HG03159 (cell line): Measurements from ENCODE around the gene XPC.
A peak's percentile ranks its signal among the peaks of the same experiment; 100 is the strongest.
"Not testable (repeated sequence)": the region's sequence is repeated elsewhere in the genome, so short reads cannot be mapped to it uniquely, and the experiment has no call there.

Source experiments
- ATAC-seq: cut with Tn5 transposase; IDR thresholded peaks from one replicate; pipeline ENCODE4 v1.9.1; 2021; ENCODE audit warnings: mild to moderate bottlenecking, moderate library complexity; ENCODE audit not compliant: unreplicated experiment

XPC gene

GRCh38 chr3:14178247-14179113, at the start of gene XPC, which contains the start of gene LSM3:
Gene XPC (minus strand): TSS chr3:14178601. CDS start chr3:14178568, 33 bp downstream.
Gene LSM3 (plus strand): TSS chr3:14178817. CDS start chr3:14178861, 44 bp downstream.
- peak; percentile 94 for ATAC-seq

DNA sequence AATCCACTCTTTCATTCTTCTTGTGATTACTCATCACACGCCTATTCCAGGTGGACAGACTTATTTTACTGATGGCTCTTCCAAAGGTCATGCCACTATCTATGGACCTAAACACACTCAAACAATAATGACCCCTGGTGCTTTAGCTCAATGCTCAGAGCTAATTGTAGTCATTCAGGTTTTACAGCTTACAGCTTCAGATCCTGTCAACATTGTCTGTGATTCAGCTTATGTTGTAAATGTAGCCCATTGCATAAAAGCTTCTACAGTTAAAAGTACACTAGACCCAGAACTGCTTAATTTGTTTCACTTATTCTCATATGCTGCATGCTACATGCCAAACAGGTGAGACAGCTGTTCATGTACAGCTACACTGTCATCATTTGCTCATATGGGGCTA, 49.5 kb upstream of the XPC start:
- no peak for ATAC-seq

DNA sequence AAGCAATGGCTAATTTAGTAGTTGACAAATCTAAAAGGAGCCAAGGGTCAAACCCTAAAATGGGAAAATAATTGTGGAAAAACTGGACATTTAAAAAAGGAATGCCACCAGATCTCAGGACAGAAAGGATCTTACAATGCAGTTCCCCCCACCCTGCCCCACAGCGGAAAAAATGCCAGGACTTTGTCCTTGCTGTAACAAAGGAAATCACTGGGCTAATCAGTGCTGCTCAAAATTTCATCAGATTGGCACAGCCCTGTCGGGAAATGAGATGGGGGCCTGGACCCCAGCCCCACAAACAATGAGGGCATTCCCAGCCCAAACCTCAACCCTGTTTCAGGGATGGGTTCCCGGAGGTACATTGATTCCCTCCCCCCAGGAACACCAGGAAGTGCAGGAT, 48.0 kb upstream of the XPC start:
- ATAC-seq: not testable (repeated sequence)

GRCh38 chr3:14225421-14225820, 47.0 kb upstream of the XPC start:
- ATAC-seq: no peak

- ATAC-seq: no peak
Measured at GRCh38 chr3:14224895-14225294, 46.5 kb upstream of the XPC start.

DNA sequence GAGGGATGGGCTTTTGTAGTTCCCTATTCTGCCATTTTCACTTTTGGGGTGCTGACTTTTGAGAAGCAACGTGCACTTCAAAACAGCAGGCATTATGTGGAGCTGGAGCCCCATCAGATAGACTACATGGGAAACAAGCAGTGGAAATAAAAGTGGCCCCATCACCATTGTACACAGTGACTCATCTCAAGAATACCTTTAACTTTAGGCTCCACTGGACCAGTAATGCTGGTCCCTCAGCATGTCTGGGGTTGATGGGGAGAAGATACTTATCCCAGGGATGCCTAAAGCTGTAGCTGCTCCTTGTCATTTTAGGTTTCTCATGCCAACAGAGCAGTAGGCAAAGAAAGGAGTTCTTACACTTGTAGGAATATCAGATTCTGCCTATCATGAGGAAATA, 45.2 kb upstream of the XPC start:
- no peak for ATAC-seq

DNA sequence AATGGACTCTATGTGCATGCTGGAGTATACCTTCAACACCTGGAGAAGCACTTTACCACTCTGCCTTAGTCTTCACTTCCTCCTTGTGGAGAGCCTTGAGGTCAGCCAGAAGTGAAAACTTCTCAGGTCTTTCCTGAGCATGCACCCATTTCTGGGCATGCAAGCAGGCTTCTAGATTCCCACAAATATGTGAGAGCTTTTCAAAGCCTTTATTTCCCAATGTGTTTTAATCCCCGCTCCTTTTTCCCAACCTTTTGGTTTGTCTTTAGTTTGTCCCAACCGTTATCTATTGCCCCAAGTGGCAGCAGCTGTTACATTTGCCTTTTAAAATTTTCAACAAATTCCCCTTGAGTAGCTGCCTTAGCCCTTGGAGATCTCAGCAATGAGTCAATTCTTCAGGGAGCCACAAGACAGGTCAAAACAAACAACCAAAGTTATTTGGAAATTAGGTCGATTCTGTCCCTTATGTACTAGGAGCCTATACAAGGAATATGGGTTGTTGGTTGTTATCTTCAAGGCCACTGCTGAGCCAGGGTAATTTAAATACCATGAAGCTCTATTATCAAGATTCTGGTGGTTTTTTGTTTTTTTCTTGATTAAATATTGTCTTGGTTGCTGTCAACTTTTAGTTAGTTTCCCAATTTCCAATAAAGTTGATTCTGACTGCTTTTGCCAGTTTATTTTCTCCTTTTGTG, 44.6 kb upstream of the XPC start:
- ATAC-seq: no peak

GRCh38 chr3:14222457-14222856, 44.1 kb upstream of the XPC start:
- no peak for ATAC-seq

DNA sequence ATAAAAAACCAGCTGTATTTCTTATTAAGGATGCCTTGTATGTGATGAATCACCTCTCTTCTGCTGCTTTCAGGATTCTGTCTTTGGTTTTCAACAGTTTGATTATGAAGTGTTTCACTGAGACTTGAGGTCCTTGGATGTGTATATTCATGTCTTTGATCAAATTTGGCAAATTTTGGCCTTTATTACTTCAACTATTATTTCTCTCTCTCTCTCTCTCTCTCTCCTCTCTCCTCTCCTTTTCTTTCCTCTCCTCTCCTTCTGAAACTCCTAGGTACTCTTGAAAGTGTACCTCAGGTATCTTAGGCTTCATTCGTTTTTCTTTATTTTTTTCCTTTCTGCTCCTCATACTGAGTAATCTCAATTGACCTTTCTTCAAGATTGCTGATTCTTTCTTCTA, 43.5 kb upstream of the XPC start:
- no peak for ATAC-seq

GRCh38 chr3:14220933-14221332, 42.5 kb upstream of the XPC start:
- ATAC-seq: no peak

- ATAC-seq: no peak
Measured at GRCh38 chr3:14218355-14218754, 40.0 kb upstream of the XPC start.

DNA sequence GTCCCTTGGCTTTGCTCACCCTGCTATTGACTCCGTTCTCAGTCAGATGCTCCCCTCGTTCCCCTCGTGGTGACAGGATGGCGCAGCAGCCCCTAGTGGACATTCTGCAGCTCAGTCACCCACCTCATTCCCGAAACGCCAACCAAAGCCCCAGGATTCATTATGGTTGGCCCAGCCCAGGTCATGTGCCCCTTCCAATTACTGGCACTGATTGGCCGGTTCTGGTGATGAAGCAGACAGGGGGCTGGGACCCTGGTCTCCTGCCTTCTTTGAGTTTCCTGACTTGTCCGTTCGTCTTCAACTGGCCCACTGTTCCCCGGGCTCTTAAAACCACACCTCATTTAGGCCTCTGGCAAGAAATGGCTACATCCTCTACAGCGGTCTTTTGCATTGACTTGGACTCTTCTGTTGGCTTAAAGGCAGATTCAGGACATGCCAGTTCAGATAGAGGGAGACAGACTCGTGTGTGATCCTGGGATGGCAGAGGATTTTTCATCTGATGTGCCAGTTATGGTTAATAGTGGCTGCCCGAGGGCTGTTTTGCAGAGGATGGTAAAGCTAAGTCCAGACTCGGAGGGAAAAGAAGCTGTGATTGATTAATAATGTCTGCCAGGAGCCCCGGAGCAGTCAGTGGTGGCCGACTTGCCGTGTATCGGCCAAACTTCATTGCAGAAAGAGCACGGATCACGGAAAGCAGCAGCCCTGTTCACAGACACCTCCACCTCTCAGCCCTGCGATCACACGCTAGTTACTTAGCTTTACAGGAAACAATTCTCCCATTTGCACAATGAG, 38.1 kb upstream of the XPC start:
- ATAC-seq: peak; percentile 86

DNA sequence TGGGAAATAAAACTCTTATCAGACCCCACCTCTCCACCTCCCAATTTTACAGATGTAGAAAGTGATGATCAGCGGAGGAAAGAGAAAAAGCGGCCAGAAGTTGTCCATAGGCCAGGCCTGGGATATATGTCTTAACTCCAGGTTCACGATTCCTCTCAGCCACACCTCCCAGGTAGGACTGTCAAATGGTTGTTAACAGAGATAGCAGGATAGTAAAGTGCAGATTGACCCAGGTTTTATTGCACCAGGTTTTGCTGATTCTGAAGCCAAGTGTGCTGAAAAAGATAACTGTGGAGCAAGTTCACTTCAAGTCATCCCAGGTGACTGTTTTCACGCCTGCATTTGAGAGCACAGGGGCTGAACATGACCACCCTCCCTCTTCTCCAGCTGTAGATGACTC, 36.4 kb upstream of the XPC start:
- ATAC-seq: no peak

DNA sequence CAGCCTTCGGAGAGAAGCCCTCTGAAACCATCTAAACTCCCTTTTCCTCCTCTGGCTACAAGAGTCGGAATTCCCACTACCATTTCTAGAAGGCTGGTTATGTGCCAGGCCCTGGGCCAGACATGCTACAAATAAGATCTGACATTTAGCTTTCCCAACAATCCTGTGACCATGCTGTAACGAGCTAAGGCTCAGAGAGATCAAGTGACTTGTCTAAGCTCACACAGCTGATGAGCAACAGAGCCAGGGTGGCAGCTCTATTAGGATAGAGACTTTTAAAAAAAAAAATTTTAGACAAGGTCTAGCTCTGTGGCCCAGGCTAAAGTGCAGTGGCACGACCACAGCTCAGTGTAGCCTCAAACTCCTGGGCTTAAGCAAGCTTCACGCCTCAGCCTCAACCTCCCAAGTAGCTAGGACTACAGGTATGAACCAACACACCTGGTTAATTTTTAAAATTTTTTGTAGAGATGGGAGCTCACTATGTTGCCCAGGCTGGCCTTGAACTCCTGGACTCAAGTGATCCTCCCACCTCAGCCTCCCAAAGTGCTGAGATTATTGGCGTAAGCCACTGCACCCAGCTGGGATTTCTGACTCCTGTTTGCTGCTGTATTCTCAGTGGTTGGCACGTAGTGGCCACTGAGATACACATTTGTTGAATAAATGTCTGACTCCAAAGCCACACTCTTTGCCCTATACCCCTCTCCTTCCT, 34.8 kb upstream of the XPC start:
- no peak for ATAC-seq

DNA sequence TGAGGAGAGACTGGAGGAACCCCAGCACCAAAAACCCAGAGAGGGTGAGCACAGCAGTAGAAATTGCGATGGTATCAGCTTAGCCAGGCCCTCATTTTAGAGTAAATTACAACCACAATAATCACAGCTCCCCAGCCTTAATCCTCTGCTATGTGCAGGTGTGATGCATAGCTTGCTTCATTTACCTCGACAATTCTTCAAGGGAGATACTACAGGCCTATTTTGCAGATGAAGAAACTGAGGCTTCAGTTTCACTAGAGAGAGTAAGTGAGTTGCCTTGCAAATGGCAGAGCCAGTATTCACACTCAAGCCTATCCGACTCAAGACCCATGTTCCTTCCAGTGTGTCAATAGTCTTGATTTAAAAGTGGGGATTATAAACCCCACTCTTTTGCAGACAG, 33.6 kb upstream of the XPC start:
- ATAC-seq: no peak

GRCh38 chr3:14211621-14212020, 33.2 kb upstream of the XPC start:
- ATAC-seq: no peak

- no peak for ATAC-seq
Measured at GRCh38 chr3:14210843-14211594, 32.6 kb upstream of the XPC start.

DNA sequence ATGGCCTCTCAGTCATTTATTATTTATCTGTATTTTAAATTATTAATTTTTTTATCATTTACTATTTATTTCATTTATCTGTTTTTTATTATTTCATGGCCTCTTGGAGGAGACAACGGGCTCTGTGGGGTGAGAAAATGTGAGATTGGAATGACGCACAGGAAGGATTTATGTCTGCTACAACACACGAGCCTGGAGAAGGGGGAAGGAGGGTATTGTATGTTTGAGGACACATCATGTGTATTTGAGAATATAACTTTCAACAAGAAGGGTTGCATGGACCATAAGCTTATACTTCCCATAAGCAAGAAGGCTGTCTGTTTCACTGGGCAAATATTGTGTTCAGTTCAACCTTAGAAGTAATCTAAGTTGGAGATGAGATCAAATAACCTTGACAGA, 31.9 kb upstream of the XPC start:
- no peak for ATAC-seq

GRCh38 chr3:14209581-14210289, 31.3 kb upstream of the XPC start:
- no peak for ATAC-seq
